Measurements from ENCODE around the gene CNDP2. TPM values are rescaled to one million over a fixed set of nuclear protein-coding genes. Genes with fewer than 3 reads are reported as not detected.
A peak's percentile ranks its signal among the peaks of the same experiment; 100 is the strongest.

The CNDP2 gene
- total and polyA plus RNA-seq, 2 donors (not counting 1 experiment from before 2014, with no cell fraction given) = 121 to 182 TPM

GRCh38 chr18:74518456-74519295, 22.5 kb downstream of the CNDP2 start:
- no peak overlapping the region for H3K4me3 ChIP-seq (ENCODE audit: control extremely low read depth in 1 of 5, extremely low read depth in 1 of 5, insufficient read depth in 1 of 5, low read depth in 2 of 5, low read length in 4 of 5)
- Mint-ChIP-seq H3K9me3 (ENCODE audit: insufficient read depth) (no peaks in the 10 kb centered on the region), H3K27ac (no peak overlapping the region), H3K4me1 (no peaks in the 10 kb centered on the region), H3K4me3 (no peak overlapping the region), H3K27me3 (no peaks in the 10 kb centered on the region)
- CTCF ChIA-PET = no interaction called here
- ATAC-seq (ENCODE audit: low read depth) (no peak), DNase-seq (no peak)
- peaks cover 29% of the 10 kb centered on the region for H4K20me1 ChIP-seq (ENCODE audit: control insufficient read depth, insufficient read depth, low read length, poor library complexity, severe bottlenecking)
- no peak for TF ChIP-seq CTCF (IDR thresholded peaks at IDR 0.05)
- no peak for TF ChIP-seq EZH2 (IDR thresholded peaks at IDR 0.05; ENCODE audit: borderline replicate concordance, insufficient read depth, low read depth, low read length, poor library complexity, severe bottlenecking)
- H3K9ac ChIP-seq (ENCODE audit: low read length) = no peak overlapping the region
- H3K79me2 ChIP-seq (ENCODE audit: control insufficient read depth, insufficient read depth, low read length) = peaks cover 8% of the 10 kb centered on the region
- no peak overlapping the region for H3K27ac ChIP-seq (ENCODE audit: low read length in 2 of 2)
- no peaks in the 10 kb centered on the region for H3K4me1 ChIP-seq (ENCODE audit: control insufficient read depth in 2 of 2, insufficient read depth in 2 of 2, low read length in 2 of 2)
- H3K27me3 ChIP-seq (replicated peaks in 1 of 4; ENCODE audit: control extremely low read depth in 1 of 4, control insufficient read depth in 3 of 4, insufficient read depth in 4 of 4, low read length in 3 of 4) = no peaks in the 10 kb centered on the region
- POLR2A ChIA-PET = no interaction called here
- intact Hi-C loops (cut with micrococcal nuclease) = no loop called here
- no peak overlapping the region for H2AFZ ChIP-seq (ENCODE audit: insufficient read depth, low read depth, low read length, poor library complexity, severe bottlenecking)
- peaks cover 3 to 86% of the 10 kb centered on the region in 2 experiments for H3K36me3 ChIP-seq (replicated peaks in 1 of 2; ENCODE audit: control extremely low read depth in 1 of 2, control insufficient read depth in 1 of 2, extremely low read depth in 1 of 2, insufficient read depth in 2 of 2, low read length in 1 of 2)
- no peak overlapping the region for H3K4me2 ChIP-seq (replicated peaks; ENCODE audit: low read depth, low read length, poor library complexity, severe bottlenecking)
- H3K9me3 ChIP-seq (ENCODE audit: control extremely low read depth in 1 of 3, control insufficient read depth in 2 of 3, insufficient read depth in 1 of 3, low read length in 2 of 3) = no peaks in the 10 kb centered on the region
- WGBS (ENCODE audit: insufficient coverage) = 85% methylated on average over 23 of the region's 32 CpGs

- H2AFZ ChIP-seq (ENCODE audit: insufficient read depth, low read depth, low read length, poor library complexity, severe bottlenecking) = no peak overlapping the region
- H3K4me3 Mint-ChIP-seq = no peak overlapping the region
- H3K36me3 ChIP-seq (replicated peaks in 1 of 2; ENCODE audit: control extremely low read depth in 1 of 2, control insufficient read depth in 1 of 2, extremely low read depth in 1 of 2, insufficient read depth in 2 of 2, low read length in 1 of 2) = peaks cover 3 to 77% of the 10 kb centered on the region in 2 experiments
- no peak overlapping the region for H3K27ac ChIP-seq (ENCODE audit: low read length in 2 of 2)
- H3K4me2 ChIP-seq (replicated peaks; ENCODE audit: low read depth, low read length, poor library complexity, severe bottlenecking) = no peak overlapping the region
- H3K27me3 ChIP-seq (replicated peaks in 1 of 4; ENCODE audit: control extremely low read depth in 1 of 4, control insufficient read depth in 3 of 4, insufficient read depth in 4 of 4, low read length in 3 of 4) = no peaks in the 10 kb centered on the region
- peaks cover 7% of the 10 kb centered on the region for H3K79me2 ChIP-seq (ENCODE audit: control insufficient read depth, insufficient read depth, low read length)
- ChIA-PET CTCF (no interaction called here), POLR2A (no interaction called here)
- no peaks in the 10 kb centered on the region for H3K27me3 Mint-ChIP-seq
- peak overlapping the region; percentile 26 for H3K27ac Mint-ChIP-seq
- H3K9ac ChIP-seq (ENCODE audit: low read length) = no peak overlapping the region
- peaks cover 22% of the 10 kb centered on the region for H4K20me1 ChIP-seq (ENCODE audit: control insufficient read depth, insufficient read depth, low read length, poor library complexity, severe bottlenecking)
- WGBS (ENCODE audit: insufficient coverage) = 85% methylated on average over 18 of the region's 18 CpGs
- H3K9me3 Mint-ChIP-seq (ENCODE audit: insufficient read depth) = no peaks in the 10 kb centered on the region
- DNase-seq (no peak), ATAC-seq (ENCODE audit: low read depth) (no peak)
- intact Hi-C loops (cut with micrococcal nuclease) = no loop called here
- H3K4me1 Mint-ChIP-seq = no peaks in the 10 kb centered on the region
- H3K9me3 ChIP-seq (ENCODE audit: control extremely low read depth in 1 of 3, control insufficient read depth in 2 of 3, insufficient read depth in 1 of 3, low read length in 2 of 3) = no peaks in the 10 kb centered on the region
- H3K4me3 ChIP-seq (ENCODE audit: control extremely low read depth in 1 of 5, extremely low read depth in 1 of 5, insufficient read depth in 1 of 5, low read depth in 2 of 5, low read length in 4 of 5) = no peak overlapping the region
- TF ChIP-seq CTCF (IDR thresholded peaks at IDR 0.05) = no peak
- no peak for TF ChIP-seq EZH2 (IDR thresholded peaks at IDR 0.05; ENCODE audit: borderline replicate concordance, insufficient read depth, low read depth, low read length, poor library complexity, severe bottlenecking)
- H3K4me1 ChIP-seq (ENCODE audit: control insufficient read depth in 2 of 2, insufficient read depth in 2 of 2, low read length in 2 of 2) = no peaks in the 10 kb centered on the region
Measured at GRCh38 chr18:74519320-74520095, 23.3 kb downstream of the CNDP2 start.

Measured in B cell (primary cell).